ENCODE results near the gene SNTG2.

Gene SNTG2

GRCh38 chr2:1136846-1137245, 186.2 kb downstream of the SNTG2 start:
- no peak for TF ChIP-seq CTCF (IDR thresholded peaks at IDR 0.05; ENCODE audit: borderline replicate concordance, insufficient read depth, low read depth, low read length)

GRCh38 chr2:1137264-1137663, 186.6 kb downstream of the SNTG2 start:
- no peak overlapping the region for H3K4me3 ChIP-seq (ENCODE audit: low read depth, low read length)
- TF ChIP-seq CTCF (IDR thresholded peaks at IDR 0.05; ENCODE audit: borderline replicate concordance, insufficient read depth, low read depth, low read length): no peak

More at GRCh38 chr2:1136846-1137245, 186.2 kb downstream of the SNTG2 start:
- no peak overlapping the region for H3K4me3 ChIP-seq (ENCODE audit: low read depth, low read length)

GRCh38 chr2:1137913-1138391, 187.3 kb downstream of the SNTG2 start:
- TF ChIP-seq CTCF (IDR thresholded peaks at IDR 0.05; ENCODE audit: borderline replicate concordance, insufficient read depth, low read depth, low read length): no peak

GRCh38 chr2:1140389-1141003, 189.8 kb downstream of the SNTG2 start:
- H3K4me3 ChIP-seq (ENCODE audit: low read depth, low read length): no peak overlapping the region
- peak; percentile 88 for TF ChIP-seq CTCF (IDR thresholded peaks at IDR 0.05; ENCODE audit: borderline replicate concordance, insufficient read depth, low read depth, low read length)

More at GRCh38 chr2:1137913-1138391, 187.3 kb downstream of the SNTG2 start:
- H3K4me3 ChIP-seq (ENCODE audit: low read depth, low read length): no peak overlapping the region

- TF ChIP-seq CTCF (IDR thresholded peaks at IDR 0.05; ENCODE audit: borderline replicate concordance, insufficient read depth, low read depth, low read length): no peak
- no peak overlapping the region for H3K4me3 ChIP-seq (ENCODE audit: low read depth, low read length)
These were observed 190.4 kb downstream of the SNTG2 start for GRCh38 chr2:1141079-1141478.

- TF ChIP-seq CTCF (IDR thresholded peaks at IDR 0.05; ENCODE audit: borderline replicate concordance, insufficient read depth, low read depth, low read length): no peak
These were observed 192.5 kb downstream of the SNTG2 start for GRCh38 chr2:1143129-1143528.

GRCh38 chr2:1147873-1148612, 197.4 kb downstream of the SNTG2 start:
- no peak for TF ChIP-seq CTCF (IDR thresholded peaks at IDR 0.05; ENCODE audit: borderline replicate concordance, insufficient read depth, low read depth, low read length)
- no peak overlapping the region for H3K4me3 ChIP-seq (ENCODE audit: low read depth, low read length)

More at GRCh38 chr2:1143129-1143528, 192.5 kb downstream of the SNTG2 start:
- no peak overlapping the region for H3K4me3 ChIP-seq (ENCODE audit: low read depth, low read length)
